Liver (tissue), 9 donors: Measurements from ENCODE around the gene LRRC7. TPM values are rescaled to one million over a fixed set of nuclear protein-coding genes. Genes with fewer than 3 reads are reported as not detected.

ENCODE experiments used
- DNase-seq: peaks from one replicate; pipeline ENCODE4 v3.0.0-alpha.2; 2017; ENCODE audit warnings: low spot score
- H3K27ac ChIP-seq, 2 donors: one replicate each; pipeline ENCODE4 v1.7.0; 2013; ENCODE audit warnings: inconsistent platforms in 2 of 2, low read length in 2 of 2, control low read depth in 1 of 2, low read depth in 1 of 2, mild to moderate bottlenecking in 1 of 2
- H3K27me3 ChIP-seq, 4 donors: one replicate each; pipeline versions ENCODE4 v1.6.1 to v1.7.0; 2013; ENCODE audit warnings: low read length in 3 of 4, inconsistent platforms in 1 of 4, mild to moderate bottlenecking in 1 of 4, moderate library complexity in 1 of 4; ENCODE audit not compliant: control insufficient read depth in 4 of 4, insufficient read depth in 4 of 4
- H3K36me3 ChIP-seq, 4 donors: one replicate each; pipeline versions ENCODE4 v1.6.1 to v1.7.0; 2013; ENCODE audit warnings: low read length in 3 of 4, mild to moderate bottlenecking in 3 of 4, low read depth in 1 of 4, moderate library complexity in 1 of 4; ENCODE audit not compliant: control insufficient read depth in 4 of 4, insufficient read depth in 3 of 4
- H3K4me1 ChIP-seq, 4 donors: one replicate each; pipeline versions ENCODE4 v1.6.1 to v1.7.0; 2013; ENCODE audit warnings: low read length in 3 of 4, mild to moderate bottlenecking in 3 of 4, moderate library complexity in 1 of 4; ENCODE audit not compliant: control insufficient read depth in 4 of 4, insufficient read depth in 4 of 4
- H3K4me3 ChIP-seq, 3 donors: one replicate each; pipeline versions ENCODE4 v1.6.1 to v1.7.0; 2013; ENCODE audit warnings: low read length in 3 of 3, control low read depth in 1 of 3, low read depth in 1 of 3, mild to moderate bottlenecking in 1 of 3
- H3K9ac ChIP-seq, 2 donors: one replicate each; pipeline ENCODE4 v1.7.0; 2013; ENCODE audit warnings: low read length in 2 of 2, mild to moderate bottlenecking in 2 of 2, moderate library complexity in 2 of 2, control low read depth in 1 of 2, low read depth in 1 of 2
- H3K9me3 ChIP-seq, 4 donors: one replicate each; pipeline versions ENCODE4 v1.6.1 to v1.7.0; 2013; ENCODE audit warnings: low read length in 3 of 4; ENCODE audit not compliant: control insufficient read depth in 4 of 4
- ATF3 ChIP-seq: IDR thresholded peaks from 2 replicates; pipeline ENCODE4 v1.6.1; 2016; ENCODE audit warnings: antibody characterized with exemption
- CTCF ChIP-seq: fragments of 150-350 bp; IDR thresholded peaks from 2 replicates; pipeline ENCODE4 v1.5.1; 2017; ENCODE audit warnings: improper control_type of control experiment, low read depth, low read length; ENCODE audit not compliant: missing input control
- EGR1 ChIP-seq, 2 donors: IDR thresholded peaks; 2 replicates each; pipeline ENCODE4 v1.6.1; 2016 to 2018; ENCODE audit warnings: antibody characterized with exemption in 2 of 2, low read depth in 2 of 2
- FOXA1 ChIP-seq: IDR thresholded peaks from 2 replicates; pipeline ENCODE4 v1.6.1; 2016; ENCODE audit warnings: antibody characterized with exemption
- GABPA ChIP-seq, 2 donors: IDR thresholded peaks in 1 of 2; conservative IDR thresholded peaks in 1 of 2; 2 replicates each; pipeline ENCODE4 v1.6.1; 2016; ENCODE audit warnings: antibody characterized with exemption in 2 of 2, mild to moderate bottlenecking in 1 of 2, moderate library complexity in 1 of 2
- HNF4A ChIP-seq, 2 donors: conservative IDR thresholded peaks; 2 replicates each; pipeline ENCODE4 v1.6.1; 2016; ENCODE audit warnings: antibody characterized with exemption in 2 of 2, mild to moderate bottlenecking in 2 of 2
- HNF4G ChIP-seq: IDR thresholded peaks from 2 replicates; pipeline ENCODE4 v1.6.1; 2016; ENCODE audit warnings: antibody characterized with exemption
- JUND ChIP-seq, 2 donors: IDR thresholded peaks; 2 replicates each; pipeline ENCODE4 v1.6.1; 2016; ENCODE audit warnings: antibody characterized with exemption in 2 of 2
- MAX ChIP-seq: IDR thresholded peaks from 2 replicates; pipeline ENCODE4 v1.6.1; 2016; ENCODE audit warnings: antibody characterized with exemption
- NR2F2 ChIP-seq: IDR thresholded peaks from 2 replicates; pipeline ENCODE4 v1.6.1; 2016; ENCODE audit warnings: antibody characterized with exemption
- REST ChIP-seq: IDR thresholded peaks from 2 replicates; pipeline ENCODE4 v1.6.1; 2016; ENCODE audit warnings: antibody characterized with exemption, mild to moderate bottlenecking
- RXRA ChIP-seq, 2 donors: IDR thresholded peaks; 2 replicates each; pipeline ENCODE4 v1.6.1; 2017 to 2018; ENCODE audit warnings: antibody characterized with exemption in 2 of 2, mild to moderate bottlenecking in 1 of 2
- SP1 ChIP-seq: IDR thresholded peaks from 2 replicates; pipeline ENCODE4 v1.6.1; 2018; ENCODE audit warnings: antibody characterized with exemption, mild to moderate bottlenecking
- TAF1 ChIP-seq: conservative IDR thresholded peaks from 2 replicates; pipeline ENCODE4 v1.6.1; 2016; ENCODE audit warnings: antibody characterized with exemption, mild to moderate bottlenecking
- YY1 ChIP-seq: IDR thresholded peaks from 2 replicates; pipeline ENCODE4 v1.6.1; 2016; ENCODE audit warnings: antibody characterized with exemption, mild to moderate bottlenecking
- ZBTB33 ChIP-seq: IDR thresholded peaks from 2 replicates; pipeline ENCODE4 v1.6.1; 2016; ENCODE audit warnings: antibody characterized with exemption
- WGBS: extraction: QIAGEN DNeasy Blood & Tissue Kit; methylation state at CpG from one replicate; pipeline ENCODE4 v1.1.7; 2013; 5-methylcytosine and 5-hydroxymethylcytosine counted together
- polyA plus RNA-seq, 2 donors: library from polyadenylated mRNA; stranded (reverse) in 1 of 2; unstranded in 1 of 2; fragments of 200-250 nt in 1 of 2; fragments of >200 nt in 1 of 2; fragmentation: Nextera tagmentation in 1 of 2; extraction: Ambion mirVana in 1 of 2; gene quantifications; one replicate each; pipeline versions ENCODE4 v1.2.1 to v1.2.3, GENCODE V29; 2013 to 2015
- total RNA-seq, 2 donors: library from RNA; depleted of rRNA; stranded (reverse); fragments of >200 nt; gene quantifications; one replicate each; pipeline ENCODE4 v1.2.3, GENCODE V29; 2014
- donor health status: healthy.
- donor health status: healthy.
- donor health status: healthy.
- donor health status: healthy.
- donor health status: healthy.

Gene LRRC7
- total and polyA plus RNA-seq, 4 donors, result 0.08 to 1.1 (median 0.67) TPM

GRCh38 chr1:69755647-69756046, 187.9 kb downstream of the LRRC7 start:
- no peak overlapping the region for H3K4me3 ChIP-seq
- TF ChIP-seq EGR1 (IDR thresholded peaks at IDR 0.05; ENCODE audit: low read depth in 2 of 2) (no peak), TAF1 (no peak), HNF4A (conservative IDR thresholded peaks at IDR 0.05) (no peak), JUND (IDR thresholded peaks at IDR 0.05) (no peak), ATF3 (no peak), ZBTB33 (no peak), NR2F2 (no peak), HNF4G (no peak)

GRCh38 chr1:69765951-69766350, 198.2 kb downstream of the LRRC7 start:
- no peak overlapping the region for H3K4me3 ChIP-seq
- no peak overlapping the region for H3K9ac ChIP-seq
- DNase-seq, result no peak
- no peaks in the 10 kb centered on the region for H3K9me3 ChIP-seq
- H3K27ac ChIP-seq, result no peak overlapping the region
- TF ChIP-seq YY1 (no peak), RXRA (IDR thresholded peaks at IDR 0.05) (no peak), CTCF (no peak), ATF3 (no peak), HNF4A (conservative IDR thresholded peaks at IDR 0.05) (no peak), GABPA (IDR thresholded peaks at IDR 0.05 in 1 of 2, conservative IDR thresholded peaks at IDR 0.05 in 1 of 2) (no peak), NR2F2 (no peak), ZBTB33 (no peak), JUND (IDR thresholded peaks at IDR 0.05) (no peak), FOXA1 (no peak), SP1 (no peak), HNF4G (no peak), MAX (no peak), EGR1 (IDR thresholded peaks at IDR 0.05; ENCODE audit: low read depth in 2 of 2) (no peak), REST (no peak)
- 36% methylated on average over 2 of the region's 2 CpGs for WGBS
- no peaks in the 10 kb centered on the region for H3K27me3 ChIP-seq
- no peaks in the 10 kb centered on the region for H3K4me1 ChIP-seq
- H3K36me3 ChIP-seq, result no peaks in the 10 kb centered on the region

More at GRCh38 chr1:69755647-69756046, 187.9 kb downstream of the LRRC7 start:
- no peaks in the 10 kb centered on the region for H3K27me3 ChIP-seq
- no peaks in the 10 kb centered on the region for H3K36me3 ChIP-seq
- no peaks in the 10 kb centered on the region for H3K9me3 ChIP-seq
- H3K4me1 ChIP-seq, result no peaks in the 10 kb centered on the region
- no peak overlapping the region for H3K9ac ChIP-seq
- H3K27ac ChIP-seq, result no peak overlapping the region
- DNase-seq, result no peak
- 0% methylated on average over 1 of the region's 1 CpG for WGBS
